ENCODE measurements around the gene MYO15A.

The MYO15A gene, protein sequence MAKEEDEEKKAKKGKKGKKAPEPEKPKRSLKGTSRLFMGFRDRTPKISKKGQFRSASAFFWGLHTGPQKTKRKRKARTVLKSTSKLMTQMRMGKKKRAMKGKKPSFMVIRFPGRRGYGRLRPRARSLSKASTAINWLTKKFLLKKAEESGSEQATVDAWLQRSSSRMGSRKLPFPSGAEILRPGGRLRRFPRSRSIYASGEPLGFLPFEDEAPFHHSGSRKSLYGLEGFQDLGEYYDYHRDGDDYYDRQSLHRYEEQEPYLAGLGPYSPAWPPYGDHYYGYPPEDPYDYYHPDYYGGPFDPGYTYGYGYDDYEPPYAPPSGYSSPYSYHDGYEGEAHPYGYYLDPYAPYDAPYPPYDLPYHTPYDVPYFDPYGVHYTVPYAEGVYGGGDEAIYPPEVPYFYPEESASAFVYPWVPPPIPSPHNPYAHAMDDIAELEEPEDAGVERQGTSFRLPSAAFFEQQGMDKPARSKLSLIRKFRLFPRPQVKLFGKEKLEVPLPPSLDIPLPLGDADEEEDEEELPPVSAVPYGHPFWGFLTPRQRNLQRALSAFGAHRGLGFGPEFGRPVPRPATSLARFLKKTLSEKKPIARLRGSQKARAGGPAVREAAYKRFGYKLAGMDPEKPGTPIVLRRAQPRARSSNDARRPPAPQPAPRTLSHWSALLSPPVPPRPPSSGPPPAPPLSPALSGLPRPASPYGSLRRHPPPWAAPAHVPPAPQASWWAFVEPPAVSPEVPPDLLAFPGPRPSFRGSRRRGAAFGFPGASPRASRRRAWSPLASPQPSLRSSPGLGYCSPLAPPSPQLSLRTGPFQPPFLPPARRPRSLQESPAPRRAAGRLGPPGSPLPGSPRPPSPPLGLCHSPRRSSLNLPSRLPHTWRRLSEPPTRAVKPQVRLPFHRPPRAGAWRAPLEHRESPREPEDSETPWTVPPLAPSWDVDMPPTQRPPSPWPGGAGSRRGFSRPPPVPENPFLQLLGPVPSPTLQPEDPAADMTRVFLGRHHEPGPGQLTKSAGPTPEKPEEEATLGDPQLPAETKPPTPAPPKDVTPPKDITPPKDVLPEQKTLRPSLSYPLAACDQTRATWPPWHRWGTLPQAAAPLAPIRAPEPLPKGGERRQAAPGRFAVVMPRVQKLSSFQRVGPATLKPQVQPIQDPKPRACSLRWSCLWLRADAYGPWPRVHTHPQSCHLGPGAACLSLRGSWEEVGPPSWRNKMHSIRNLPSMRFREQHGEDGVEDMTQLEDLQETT (N-terminal part only)

DNA sequence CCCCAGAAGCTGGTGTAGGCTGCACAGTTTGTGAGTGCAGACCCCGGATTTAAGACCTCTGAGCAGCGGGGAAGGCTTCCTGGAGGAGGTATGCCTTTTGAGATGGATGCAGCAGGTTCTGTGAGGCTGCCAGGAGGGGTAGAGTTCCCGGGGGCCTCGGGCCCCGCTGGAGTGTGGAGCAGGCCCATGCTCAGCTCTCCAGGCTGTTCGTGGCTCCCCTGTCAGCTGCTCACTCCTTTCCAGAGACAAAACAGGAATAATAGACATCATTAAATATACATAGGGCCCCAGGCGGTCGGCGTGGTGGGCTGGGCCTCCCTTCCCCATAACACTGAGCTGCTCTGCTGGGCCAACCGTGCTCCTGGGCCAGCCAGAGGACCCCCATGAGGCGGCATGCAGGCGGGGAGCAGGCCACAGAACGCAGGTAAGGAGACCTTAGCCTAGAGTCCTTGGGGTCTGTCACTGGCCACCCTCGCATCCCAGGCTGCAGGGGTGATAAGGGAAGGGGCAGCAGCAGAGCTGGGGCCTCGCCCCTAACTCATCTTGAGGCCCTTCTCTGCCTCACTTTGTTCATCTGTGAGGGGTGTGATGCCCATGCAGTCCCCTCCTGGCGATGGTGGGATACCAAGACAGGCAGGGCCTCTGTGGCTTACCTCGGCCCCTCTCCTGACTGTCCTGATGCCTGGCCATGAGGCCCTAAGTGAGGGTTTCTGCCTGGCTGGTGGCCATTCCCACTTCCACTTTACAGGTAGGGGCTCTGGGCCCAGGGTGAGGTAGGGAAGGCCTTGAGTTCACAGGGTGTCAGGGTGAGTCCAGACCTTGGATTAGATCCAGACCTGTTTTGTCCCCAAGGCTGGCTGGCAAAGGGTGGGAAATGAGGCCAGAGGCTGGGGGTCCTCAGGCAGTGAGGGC, at the start of gene MYO15A:
MYO15A (plus strand) TSS at position 356 of the 912 bp plus-strand sequence. CDS start 10,045 bp downstream, outside the sequence.
- no peak for DNase-seq

- no peak for DNase-seq
These were observed 49.3 kb upstream of the MYO15A start for GRCh38 chr17:18059283-18059682.

GRCh38 chr17:18064053-18064452, 44.5 kb upstream of the MYO15A start:
- DNase-seq = no peak

GRCh38 chr17:18065546-18065945, 43.0 kb upstream of the MYO15A start:
- DNase-seq = no peak

GRCh38 chr17:18066866-18067265, 41.7 kb upstream of the MYO15A start:
- no peak for DNase-seq

- DNase-seq = no peak
These were observed 39.5 kb upstream of the MYO15A start for GRCh38 chr17:18069101-18069500.

- peak; percentile 11 for DNase-seq
These were observed 37.7 kb upstream of the MYO15A start for GRCh38 chr17:18070861-18071340.

DNA sequence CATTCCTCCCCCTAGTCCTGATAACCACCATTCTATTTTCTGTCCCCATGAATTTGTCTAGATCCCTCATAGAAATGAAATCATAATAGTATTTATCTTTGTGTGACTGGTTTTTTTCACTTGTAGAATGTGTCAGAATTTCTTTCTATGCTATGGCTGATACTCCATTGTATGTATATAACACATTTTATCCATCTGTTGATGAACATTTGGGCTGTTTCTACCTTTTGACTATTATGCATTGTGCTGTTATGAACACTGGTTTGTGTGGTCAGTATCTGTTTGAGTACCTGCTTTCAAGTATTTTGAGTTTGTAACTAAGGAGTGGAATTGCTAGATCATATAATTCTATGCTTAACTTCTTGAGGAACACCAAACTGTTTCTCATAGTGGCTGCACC, 36.8 kb upstream of the MYO15A start:
- DNase-seq = no peak

- no peak for DNase-seq
These were observed 33.8 kb upstream of the MYO15A start for GRCh38 chr17:18074566-18075272.

GRCh38 chr17:18076936-18077335, 31.6 kb upstream of the MYO15A start:
- no peak for DNase-seq

GRCh38 chr17:18079543-18079942, 29.0 kb upstream of the MYO15A start:
- no peak for DNase-seq

DNA sequence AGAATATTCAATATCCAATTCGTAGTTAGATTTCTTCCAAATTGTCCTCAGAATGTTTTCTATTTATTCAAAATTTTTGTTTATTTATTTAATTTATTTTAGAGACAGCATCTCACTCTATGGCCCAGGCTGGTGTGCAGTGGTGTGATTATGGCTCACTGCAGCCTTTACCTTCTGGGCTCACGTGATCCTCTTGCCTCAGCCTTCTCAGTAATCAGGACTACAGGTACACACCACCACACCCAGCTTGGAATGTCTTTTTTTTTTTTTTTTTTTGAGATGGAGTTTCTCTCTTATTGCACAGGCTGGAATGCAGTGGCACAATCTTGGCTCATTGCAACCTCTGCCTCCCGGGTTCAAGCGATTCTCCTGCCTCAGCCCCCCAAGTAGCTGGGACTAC, 24.3 kb upstream of the MYO15A start:
- DNase-seq = no peak

- DNase-seq = peak; percentile 70
These were observed 20.7 kb upstream of the MYO15A start, which contains the start of gene DRG2 for GRCh38 chr17:18087610-18088491. DRG2 (plus strand) TSS chr17:18087948; CDS start chr17:18088024, 76 bp downstream.

- no peak for DNase-seq
These were observed 18.9 kb upstream of the MYO15A start for GRCh38 chr17:18089613-18090012.

- peak; percentile 2 for DNase-seq
These were observed 14.7 kb upstream of the MYO15A start for GRCh38 chr17:18093616-18094408.

DNA sequence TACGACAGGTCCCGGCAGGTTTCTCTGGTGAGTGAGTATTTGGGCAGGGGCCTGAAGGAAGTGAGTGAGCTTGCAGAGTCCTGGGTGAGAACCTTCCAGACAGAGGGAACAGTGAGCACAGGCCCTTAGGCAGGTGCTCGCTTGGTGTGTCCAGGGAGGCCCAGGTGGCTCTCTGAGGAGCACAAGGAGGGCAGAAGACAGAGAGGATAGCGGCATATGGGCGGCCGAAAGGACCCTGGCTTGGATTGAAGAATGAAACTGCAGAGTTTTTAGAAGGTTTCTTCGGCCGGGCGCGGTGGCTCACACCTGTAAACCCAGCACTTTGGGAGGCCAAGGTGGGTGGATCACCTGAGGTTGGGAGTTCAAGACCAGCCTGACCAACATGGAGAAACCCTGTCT, 14.1 kb upstream of the MYO15A start:
- no peak for DNase-seq

- no peak for DNase-seq
These were observed 9.0 kb upstream of the MYO15A start for GRCh38 chr17:18099516-18099915.

GRCh38 chr17:18100616-18101015, 7.9 kb upstream of the MYO15A start:
- no peak for DNase-seq

DNA sequence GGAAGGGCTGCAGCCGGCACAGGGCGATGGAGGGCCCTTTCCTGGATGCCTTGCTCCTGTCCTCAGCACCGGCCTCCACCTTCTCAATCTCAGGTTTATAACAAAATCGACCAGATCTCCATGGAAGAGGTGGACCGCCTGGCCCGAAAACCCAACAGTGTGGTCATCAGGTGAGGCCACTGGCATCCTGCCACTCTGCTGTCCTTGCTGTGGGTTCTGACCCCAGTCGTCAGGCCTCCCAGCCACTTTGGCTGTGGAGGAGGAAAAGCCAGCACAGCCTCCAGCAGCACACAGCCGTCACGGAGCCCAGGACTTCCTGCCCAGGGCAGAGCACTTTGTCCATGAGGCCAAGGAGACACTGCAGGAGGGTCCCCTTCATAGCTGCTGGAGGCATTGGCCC, 6.7 kb upstream of the MYO15A start:
- DNase-seq = no peak

Measured in amniotic stem cell (primary cell).